Gastroesophageal sphincter (tissue), 4 donors: Measurements from ENCODE around the gene AHRR. TPM values are rescaled to one million over a fixed set of nuclear protein-coding genes. Genes with fewer than 3 reads are reported as not detected.

Source experiments
- ATAC-seq: fragments of 150-250 bp; one replicate; pipeline ENCODE4 v1.9.1; 2016; ENCODE audit warnings: mild to moderate bottlenecking, moderate library complexity
- H3K27ac ChIP-seq, 4 donors: fragments of 200-600 bp; sonication (generic) in 3 of 4; 1 replicate in 3 of 4; 2 replicates in 1 of 4; pipeline ENCODE4 v1.5.1; 2016 to 2019
- H3K27me3 ChIP-seq: fragments of 200-600 bp; sonication (generic); one replicate; pipeline ENCODE4 v1.5.1; 2019
- H3K36me3 ChIP-seq, 2 donors: fragments of 200-600 bp; sonication (generic); one replicate each; pipeline ENCODE4 v1.5.1; 2019; ENCODE audit warnings: control low read depth in 1 of 2
- H3K4me1 ChIP-seq, 3 donors: fragments of 200-600 bp; sonication (generic); 1 replicate in 2 of 3; 2 replicates in 1 of 3; pipeline ENCODE4 v1.5.1; 2016 to 2019; ENCODE audit warnings: control low read depth in 2 of 3
- H3K4me3 ChIP-seq, 2 donors: fragments of 200-600 bp; sonication (generic); one replicate each; pipeline ENCODE4 v1.5.1; 2019; ENCODE audit warnings: mild to moderate bottlenecking in 1 of 2, moderate library complexity in 1 of 2
- H3K9me3 ChIP-seq, 3 donors: fragments of 200-600 bp; sonication (generic); one replicate each; pipeline ENCODE4 v1.5.1; 2017 to 2019; ENCODE audit warnings: control low read depth in 2 of 3
- EP300 ChIP-seq: sonication (generic); formaldehyde crosslinking; IDR thresholded peaks from one replicate; pipeline ENCODE4 v1.6.1; 2017; ENCODE audit warnings: antibody characterized with exemption, mild to moderate bottlenecking
- POLR2A ChIP-seq, 2 donors: fragments of 450-650 bp; IDR thresholded peaks; one replicate each; pipeline ENCODE4 v1.6.1; 2017; ENCODE audit warnings: antibody characterized with exemption in 2 of 2, mild to moderate bottlenecking in 2 of 2, moderate library complexity in 1 of 2
- POLR2AphosphoS5 ChIP-seq: sonication (generic); formaldehyde crosslinking; IDR thresholded peaks from one replicate; pipeline ENCODE4 v1.6.1; 2017; ENCODE audit warnings: antibody characterized with exemption
- WGBS, 2 donors: methylation state at CpG; one replicate each; pipeline ENCODE4 v1.1.5; 2018; ENCODE audit warnings: low coverage in 1 of 2; 5-methylcytosine and 5-hydroxymethylcytosine counted together
- total RNA-seq, 4 donors: library from RNA; depleted of rRNA; stranded (reverse); fragments of >200 nt; gene quantifications; one replicate each; pipeline ENCODE4 v1.1.0, GENCODE V29; 2016
- TF ChIP-seq, protein P1 (sequence below), 4 experiments: fragments of 200-600 bp in 2 of 4; fragments of 450-650 bp in 2 of 4; sonication (generic) in 1 of 4; IDR thresholded peaks; one replicate each; pipeline ENCODE4 v1.5.1; 2017 to 2019; ENCODE audit warnings: antibody characterized with exemption in 4 of 4, mild to moderate bottlenecking in 2 of 4, moderate library complexity in 2 of 4

Gene AHRR
- total RNA-seq, 4 donors from 2014 or later, result 0.15 to 1.7 (median 0.45) TPM

DNA sequence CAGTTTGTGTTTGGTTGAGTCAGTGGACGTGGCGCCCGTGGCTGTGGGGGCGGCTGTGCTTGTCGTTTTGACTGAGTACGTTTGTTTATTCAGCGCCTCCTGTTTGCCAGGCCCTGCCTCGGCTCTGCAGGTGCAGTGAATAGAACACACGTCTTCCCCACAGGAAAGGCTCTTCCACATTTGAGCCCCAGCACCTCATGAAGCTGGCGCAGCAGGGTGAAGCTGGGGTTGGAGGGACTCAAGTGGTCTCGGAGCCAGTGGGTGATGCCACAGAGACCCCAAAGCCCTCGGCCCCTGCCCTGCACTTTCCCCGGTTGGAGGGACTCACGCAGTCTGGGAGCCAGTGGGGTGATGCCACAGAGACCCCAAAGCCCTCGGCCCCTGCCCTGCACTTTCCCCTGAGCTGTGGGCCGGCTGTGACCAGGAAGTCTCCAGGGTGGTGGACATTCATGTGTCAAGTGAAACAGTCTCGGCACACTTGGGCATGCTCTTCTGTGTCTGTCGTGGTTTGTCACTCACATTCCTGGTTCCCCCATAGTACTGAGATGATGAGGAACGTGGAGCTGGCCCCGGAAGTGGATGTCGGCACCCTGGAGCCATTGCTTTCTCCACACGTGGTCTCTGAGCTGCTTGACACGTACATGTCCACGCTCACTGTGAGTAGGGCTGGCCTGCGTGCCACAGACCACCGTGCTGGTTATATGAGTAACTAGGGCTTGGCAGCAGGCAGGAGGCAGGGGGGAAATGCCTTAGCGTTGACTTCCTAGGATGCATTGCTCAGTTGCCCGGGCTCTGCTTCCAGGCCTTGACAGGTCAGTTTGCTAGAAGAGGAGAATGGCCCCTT is 135.1 kb downstream of the AHRR start:
- 83 to 85% methylated on average over 4 to 11 of the region's 28 CpGs for WGBS, 2 donors
- Histone ChIP-seq H3K4me3 (no peak overlapping the region), H3K27me3 (no peaks in the 10 kb centered on the region), H3K27ac (no peak overlapping the region), H3K4me1 (no peaks in the 10 kb centered on the region), H3K9me3 (peaks cover 0 to 10% (median 0%) of the 10 kb centered on the region in 3 donors), H3K36me3 (peaks cover 0 to 99% of the 10 kb centered on the region in 2 donors)
- ATAC-seq, result no peak
- no peak for TF ChIP-seq EP300
- no peak for TF ChIP-seq POLR2AphosphoS5
- no peak for TF ChIP-seq POLR2A (IDR thresholded peaks at IDR 0.05)
- TF ChIP-seq, protein P1, sequence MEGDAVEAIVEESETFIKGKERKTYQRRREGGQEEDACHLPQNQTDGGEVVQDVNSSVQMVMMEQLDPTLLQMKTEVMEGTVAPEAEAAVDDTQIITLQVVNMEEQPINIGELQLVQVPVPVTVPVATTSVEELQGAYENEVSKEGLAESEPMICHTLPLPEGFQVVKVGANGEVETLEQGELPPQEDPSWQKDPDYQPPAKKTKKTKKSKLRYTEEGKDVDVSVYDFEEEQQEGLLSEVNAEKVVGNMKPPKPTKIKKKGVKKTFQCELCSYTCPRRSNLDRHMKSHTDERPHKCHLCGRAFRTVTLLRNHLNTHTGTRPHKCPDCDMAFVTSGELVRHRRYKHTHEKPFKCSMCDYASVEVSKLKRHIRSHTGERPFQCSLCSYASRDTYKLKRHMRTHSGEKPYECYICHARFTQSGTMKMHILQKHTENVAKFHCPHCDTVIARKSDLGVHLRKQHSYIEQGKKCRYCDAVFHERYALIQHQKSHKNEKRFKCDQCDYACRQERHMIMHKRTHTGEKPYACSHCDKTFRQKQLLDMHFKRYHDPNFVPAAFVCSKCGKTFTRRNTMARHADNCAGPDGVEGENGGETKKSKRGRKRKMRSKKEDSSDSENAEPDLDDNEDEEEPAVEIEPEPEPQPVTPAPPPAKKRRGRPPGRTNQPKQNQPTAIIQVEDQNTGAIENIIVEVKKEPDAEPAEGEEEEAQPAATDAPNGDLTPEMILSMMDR (IDR thresholded peaks at IDR 0.05), result no peak

DNA sequence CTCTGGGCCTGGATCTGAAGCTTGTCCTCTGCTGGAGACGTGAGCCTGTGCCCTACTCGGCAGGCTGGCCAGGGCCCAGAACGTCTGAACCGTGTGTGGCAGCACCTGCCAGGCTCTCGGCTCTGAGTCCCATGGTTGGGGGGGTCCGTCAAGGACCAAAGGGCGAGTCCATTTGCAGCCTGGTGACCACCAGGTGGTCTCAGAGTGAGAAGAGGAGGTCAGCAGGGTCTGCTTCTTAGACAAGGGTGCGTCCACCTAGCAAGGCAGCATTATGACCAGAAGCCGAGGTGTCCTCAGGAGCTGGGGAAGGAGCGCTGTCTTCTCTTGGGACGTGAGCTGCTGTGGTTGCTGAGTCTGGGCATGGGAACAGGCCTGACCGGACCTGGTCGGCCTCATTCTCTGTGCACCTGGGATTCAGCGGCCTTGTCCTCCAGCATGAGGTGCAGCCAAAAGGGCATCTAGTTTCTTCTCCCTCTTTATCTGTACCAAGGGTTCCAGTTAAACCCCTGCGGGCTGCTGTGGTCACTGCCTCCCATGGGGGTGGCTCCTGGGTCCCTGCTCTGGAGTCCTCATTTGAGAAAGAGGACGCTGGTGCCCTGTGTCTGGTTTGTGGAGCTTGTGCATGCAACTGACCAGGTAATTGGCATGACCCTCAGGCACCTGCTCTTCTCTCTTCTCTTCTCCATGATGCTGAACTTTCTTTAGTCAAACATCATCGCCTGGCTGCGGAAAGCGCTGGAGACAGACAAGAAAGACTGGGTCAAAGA is 135.9 kb downstream of the AHRR start:
- WGBS, 2 donors, result 92% methylated on average over 2 of the region's 19 CpGs; no CpG with 5 or more reads in 1 of the 2 donors
- Histone ChIP-seq H3K4me3 (no peak overlapping the region), H3K27me3 (no peaks in the 10 kb centered on the region), H3K4me1 (no peaks in the 10 kb centered on the region), H3K36me3 (peaks cover 0 to 99% of the 10 kb centered on the region in 2 donors), H3K27ac (no peak overlapping the region), H3K9me3 (peaks cover 0 to 2% (median 0%) of the 10 kb centered on the region in 3 donors)
- no peak for TF ChIP-seq EP300
- TF ChIP-seq, protein P1 (IDR thresholded peaks at IDR 0.05), result no peak
- TF ChIP-seq POLR2A (IDR thresholded peaks at IDR 0.05), result no peak
- TF ChIP-seq POLR2AphosphoS5, result no peak
- no peak for ATAC-seq

DNA sequence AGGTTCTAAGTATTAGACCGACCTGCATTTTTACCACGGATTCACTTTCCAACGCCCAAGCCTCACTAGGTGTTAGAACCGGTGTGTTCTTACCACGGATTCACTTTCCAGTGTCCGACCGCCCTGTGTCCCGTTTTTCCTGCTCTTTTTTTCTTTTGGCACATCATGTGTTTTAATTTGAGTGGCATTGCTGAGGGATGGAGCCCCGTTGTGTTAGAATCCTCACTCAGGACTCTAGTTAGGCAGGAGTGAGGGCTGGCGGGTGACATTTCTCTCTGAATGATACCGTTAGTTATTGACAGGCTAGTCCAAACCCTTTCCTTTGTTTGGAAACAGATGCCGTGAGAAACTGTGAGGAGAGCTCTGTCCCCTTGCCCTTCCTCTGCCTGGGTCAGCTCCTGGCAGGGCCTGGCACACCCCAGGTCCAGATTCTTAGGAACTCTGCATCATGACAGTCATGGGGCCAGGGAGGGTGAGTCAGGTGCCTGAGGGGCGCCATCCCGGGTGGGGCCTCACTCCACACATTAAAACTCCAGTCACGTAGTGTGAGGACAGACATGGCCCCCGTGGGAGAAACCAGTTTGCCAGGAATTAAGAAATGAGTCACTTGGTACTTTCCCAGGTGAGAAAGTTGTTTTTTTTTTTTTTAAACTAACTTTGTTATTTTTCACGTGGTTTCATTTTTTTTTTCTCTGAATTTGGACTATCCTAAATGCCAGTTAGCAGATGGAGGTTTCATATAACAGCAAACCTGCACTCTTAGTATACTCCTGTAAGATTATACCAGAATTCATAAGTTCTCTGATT is 137.2 kb downstream of the AHRR start:
- H3K36me3 ChIP-seq, result peaks cover 0 to 98% of the 10 kb centered on the region in 2 donors
- WGBS, 2 donors, result 0 to 65% methylated on average over 1 to 13 of the region's 17 CpGs
- H3K4me3 ChIP-seq, result no peak overlapping the region
- no peak for ATAC-seq
- no peaks in the 10 kb centered on the region for H3K27me3 ChIP-seq
- no peak overlapping the region for H3K27ac ChIP-seq
- no peak for TF ChIP-seq POLR2A (IDR thresholded peaks at IDR 0.05)
- no peak for TF ChIP-seq EP300
- no peaks in the 10 kb centered on the region for H3K4me1 ChIP-seq
- H3K9me3 ChIP-seq, result no peaks in the 10 kb centered on the region

DNA sequence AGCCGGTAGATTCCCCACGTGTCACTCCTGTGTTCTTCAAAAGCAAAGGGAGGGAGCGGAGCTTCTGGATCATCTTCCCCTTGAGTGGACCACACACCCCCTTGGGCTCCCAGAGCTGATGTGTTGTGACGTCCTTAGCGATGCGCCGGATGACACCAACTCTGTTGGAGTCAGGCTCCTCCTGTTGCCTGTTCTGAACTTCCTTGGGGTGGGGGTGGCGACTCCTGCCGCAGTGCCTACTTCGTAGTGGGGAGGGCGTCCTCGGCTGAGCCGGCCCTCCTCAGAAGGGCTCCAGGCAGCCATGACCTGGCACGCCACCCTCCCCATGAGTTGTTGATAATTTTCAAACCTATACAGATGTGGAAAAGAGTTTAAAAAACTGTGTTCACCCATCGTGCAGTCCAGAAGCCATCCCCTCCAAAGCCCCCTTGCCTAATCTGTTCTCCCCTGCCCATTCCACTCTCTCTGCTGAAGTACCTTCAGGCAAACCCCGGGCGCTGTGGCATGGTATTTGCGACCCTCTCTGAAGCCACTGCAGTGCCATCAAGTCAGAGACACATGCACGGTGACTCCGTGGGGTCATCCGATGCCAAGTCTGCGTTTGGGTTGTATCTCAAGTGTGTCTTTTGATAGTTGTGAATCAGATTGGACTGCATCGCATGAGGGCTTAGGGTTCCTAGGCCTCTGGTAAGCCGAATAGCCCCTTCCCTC is 138.2 kb downstream of the AHRR start:
- Histone ChIP-seq H3K36me3 (peaks cover 0 to 98% of the 10 kb centered on the region in 2 donors), H3K4me1 (no peaks in the 10 kb centered on the region), H3K27ac (no peak overlapping the region), H3K9me3 (no peaks in the 10 kb centered on the region), H3K27me3 (no peaks in the 10 kb centered on the region), H3K4me3 (no peak overlapping the region)
- TF ChIP-seq EP300 (no peak), POLR2AphosphoS5 (no peak), POLR2A (IDR thresholded peaks at IDR 0.05) (no peak)
- TF ChIP-seq, protein P1 (IDR thresholded peaks at IDR 0.05), result no peak
- ATAC-seq, result no peak
- 93 to 94% methylated on average over 8 to 10 of the region's 24 CpGs for WGBS, 2 donors
